ENCODE results near the gene TUFM.

Gene TUFM

DNA sequence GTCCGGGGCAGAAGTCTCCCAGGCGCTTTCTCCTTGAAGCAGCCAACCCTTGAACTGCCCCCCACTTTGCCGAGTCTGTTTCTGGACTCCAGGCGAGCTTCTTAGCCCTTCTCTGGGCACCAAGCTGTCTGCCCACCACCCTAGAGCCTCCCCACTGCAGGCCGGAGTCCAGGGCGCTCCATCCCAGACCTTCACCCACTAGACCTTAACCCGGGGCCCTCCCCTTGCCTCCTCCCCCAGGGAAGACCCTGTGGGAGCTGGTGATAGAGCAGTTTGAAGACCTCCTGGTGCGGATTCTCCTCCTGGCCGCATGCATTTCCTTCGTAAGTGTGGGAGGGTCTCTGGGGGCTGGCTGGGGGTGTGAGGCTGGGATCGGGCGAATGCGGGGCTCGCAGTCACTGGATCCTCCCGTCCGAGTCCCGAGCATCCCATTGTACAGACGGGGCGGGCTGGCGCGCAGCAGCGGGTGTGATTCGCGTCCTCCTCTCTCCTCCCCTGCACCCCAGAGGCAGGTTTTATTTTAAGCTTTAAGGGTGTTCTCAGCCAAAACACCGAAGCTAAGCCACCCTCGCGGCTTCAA, 33.2 kb upstream of the TUFM start:
- TF ChIP-seq ZFX (IDR thresholded peaks at IDR 0.05; ENCODE audit: borderline replicate concordance): no peak
- TF ChIP-seq, protein P1, sequence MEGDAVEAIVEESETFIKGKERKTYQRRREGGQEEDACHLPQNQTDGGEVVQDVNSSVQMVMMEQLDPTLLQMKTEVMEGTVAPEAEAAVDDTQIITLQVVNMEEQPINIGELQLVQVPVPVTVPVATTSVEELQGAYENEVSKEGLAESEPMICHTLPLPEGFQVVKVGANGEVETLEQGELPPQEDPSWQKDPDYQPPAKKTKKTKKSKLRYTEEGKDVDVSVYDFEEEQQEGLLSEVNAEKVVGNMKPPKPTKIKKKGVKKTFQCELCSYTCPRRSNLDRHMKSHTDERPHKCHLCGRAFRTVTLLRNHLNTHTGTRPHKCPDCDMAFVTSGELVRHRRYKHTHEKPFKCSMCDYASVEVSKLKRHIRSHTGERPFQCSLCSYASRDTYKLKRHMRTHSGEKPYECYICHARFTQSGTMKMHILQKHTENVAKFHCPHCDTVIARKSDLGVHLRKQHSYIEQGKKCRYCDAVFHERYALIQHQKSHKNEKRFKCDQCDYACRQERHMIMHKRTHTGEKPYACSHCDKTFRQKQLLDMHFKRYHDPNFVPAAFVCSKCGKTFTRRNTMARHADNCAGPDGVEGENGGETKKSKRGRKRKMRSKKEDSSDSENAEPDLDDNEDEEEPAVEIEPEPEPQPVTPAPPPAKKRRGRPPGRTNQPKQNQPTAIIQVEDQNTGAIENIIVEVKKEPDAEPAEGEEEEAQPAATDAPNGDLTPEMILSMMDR (IDR thresholded peaks at IDR 0.05): no peak
- peak overlapping the region; percentile 66 for H3K27ac ChIP-seq

DNA sequence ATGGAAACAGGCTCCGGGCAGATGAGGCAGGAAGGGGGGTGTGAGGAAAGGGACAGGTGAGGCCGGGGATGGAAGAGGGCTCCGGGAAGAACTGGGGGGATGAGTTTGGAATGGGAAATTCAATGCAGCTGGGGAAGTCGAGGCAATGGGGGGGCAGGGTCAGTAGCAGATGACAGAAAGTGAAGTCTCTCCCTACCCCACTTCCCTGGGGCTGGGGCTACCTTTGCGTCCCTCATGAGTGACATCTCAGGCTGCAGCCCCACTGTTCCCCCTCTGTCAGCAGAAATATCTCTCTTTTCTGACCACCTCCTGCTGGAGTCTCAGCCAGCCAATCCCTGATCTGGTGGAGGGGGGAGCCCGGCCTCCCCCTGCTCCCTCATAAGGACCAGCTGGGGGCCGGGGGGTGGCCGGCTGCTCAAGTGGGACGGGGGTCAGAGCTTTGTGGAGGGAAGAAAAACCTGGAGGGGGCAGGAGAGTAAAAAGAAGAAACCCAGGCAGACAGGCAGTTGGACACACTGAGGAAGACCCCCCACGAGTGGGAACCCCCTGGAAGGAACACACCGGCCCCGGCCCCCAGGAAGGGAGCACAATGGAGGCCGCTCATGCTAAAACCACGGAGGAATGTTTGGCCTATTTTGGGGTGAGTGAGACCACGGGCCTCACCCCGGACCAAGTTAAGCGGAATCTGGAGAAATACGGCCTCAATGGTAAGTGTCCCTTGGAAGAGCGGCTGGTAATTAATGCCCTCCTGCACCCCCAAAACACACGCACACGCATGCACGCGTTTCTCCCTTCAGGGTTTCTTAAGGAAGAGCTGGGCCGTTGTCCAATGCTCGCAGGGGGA, 32.2 kb upstream of the TUFM start, which contains the start of gene ATP2A1:
Gene ATP2A1 (plus strand): TSS at position 406 of the 844 bp plus-strand sequence. CDS start 184 bp downstream, at position 590.
- TF ChIP-seq, protein P1 (IDR thresholded peaks at IDR 0.05): no peak
- TF ChIP-seq ZFX (IDR thresholded peaks at IDR 0.05; ENCODE audit: borderline replicate concordance): no peak
- H3K27ac ChIP-seq: peak within 1 kb of the TSS; percentile 66

DNA sequence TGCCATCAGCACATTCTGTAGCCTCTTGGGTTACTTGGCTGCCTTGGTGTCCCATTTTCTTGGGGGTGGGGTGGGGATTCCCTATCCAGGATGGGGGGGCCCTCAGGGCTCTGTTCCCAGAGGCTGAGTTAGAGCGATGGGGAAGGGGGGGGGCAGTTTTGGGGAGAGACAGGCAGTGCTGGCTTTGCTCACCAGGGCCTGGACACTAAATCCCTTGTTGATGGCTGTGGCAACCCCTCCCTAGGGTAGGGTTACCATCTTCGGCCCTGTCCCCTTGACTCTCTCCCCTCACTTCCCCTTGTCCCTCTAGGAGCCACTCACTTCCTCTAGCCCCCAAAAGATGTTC, 31.5 kb upstream of the TUFM start:
- TF ChIP-seq, protein P1 (IDR thresholded peaks at IDR 0.05): no peak
- TF ChIP-seq ZFX (IDR thresholded peaks at IDR 0.05; ENCODE audit: borderline replicate concordance): no peak
- no peak overlapping the region for H3K27ac ChIP-seq

DNA sequence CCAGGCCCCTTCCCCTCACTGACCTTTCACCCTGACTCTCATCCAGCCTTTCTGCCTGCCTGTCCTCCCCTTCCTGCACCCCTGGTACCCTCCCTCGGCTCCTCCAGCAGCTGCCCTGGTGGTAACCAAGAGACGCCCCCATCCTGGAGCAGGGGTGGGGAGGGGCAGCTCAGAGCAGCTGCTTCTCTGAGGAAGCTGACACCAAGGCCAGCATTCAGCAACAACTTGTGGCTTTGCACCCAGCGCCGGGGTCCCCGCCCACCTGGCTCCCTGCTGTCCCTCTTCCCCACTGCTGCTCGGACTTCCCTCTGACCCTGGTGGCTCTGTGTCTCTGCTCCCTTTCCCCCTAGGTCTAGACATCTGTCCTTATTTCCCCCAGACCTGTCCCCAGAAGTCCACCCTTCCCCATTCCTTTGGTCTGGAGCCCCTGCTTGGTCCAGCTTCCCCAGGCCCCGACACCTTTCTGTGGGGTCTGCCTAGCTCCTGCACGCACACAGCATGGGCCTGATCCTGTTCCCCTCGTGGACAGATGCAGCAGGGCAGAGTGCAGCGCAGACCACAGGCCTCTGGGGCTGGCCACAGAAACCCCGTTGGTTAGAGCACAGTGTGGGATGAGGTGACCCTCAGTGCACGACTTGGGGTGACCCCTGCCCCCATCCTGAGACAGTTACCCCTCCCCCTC, 31.0 kb upstream of the TUFM start:
- TF ChIP-seq, protein P1 (IDR thresholded peaks at IDR 0.05): no peak
- TF ChIP-seq ZFX (IDR thresholded peaks at IDR 0.05; ENCODE audit: borderline replicate concordance): no peak
- peak overlapping the region; percentile 40; the same call in 1 of the 2 replicates for H3K27ac ChIP-seq

DNA sequence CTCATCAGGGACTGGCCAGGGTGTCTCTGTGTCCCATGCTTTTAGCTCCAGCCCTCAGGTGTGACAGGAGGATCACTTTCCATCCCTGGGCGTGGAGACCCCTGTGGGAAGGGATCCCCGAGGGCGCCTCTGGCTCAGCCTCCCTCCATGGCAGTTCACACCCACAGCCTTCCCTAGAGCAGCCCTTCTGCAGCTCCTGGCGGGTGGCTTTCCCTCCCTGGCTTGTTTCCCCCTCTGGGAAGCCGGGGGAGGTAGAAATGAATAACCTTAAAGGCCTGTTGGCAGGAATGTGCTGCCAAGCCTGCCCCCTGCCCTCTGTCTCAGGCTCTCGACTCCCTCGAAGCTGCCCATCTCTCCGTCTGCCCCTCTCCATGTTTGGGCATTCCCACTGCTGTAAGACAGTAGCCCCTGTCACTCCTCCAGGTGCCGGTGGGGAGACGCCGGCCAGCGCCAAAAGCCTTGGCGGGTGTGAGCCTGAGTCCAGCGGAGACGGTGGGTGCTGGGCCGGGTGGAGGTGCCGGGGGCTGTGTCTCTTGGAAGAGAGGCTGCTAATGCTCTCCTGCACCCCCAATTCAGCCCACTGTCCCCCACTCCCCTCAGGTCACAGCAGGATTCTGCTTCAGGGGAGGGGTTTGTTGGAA, 30.0 kb upstream of the TUFM start:
- no peak for TF ChIP-seq ZFX (IDR thresholded peaks at IDR 0.05; ENCODE audit: borderline replicate concordance)
- TF ChIP-seq, protein P1 (IDR thresholded peaks at IDR 0.05): no peak
- H3K27ac ChIP-seq: peak overlapping the region; percentile 40

DNA sequence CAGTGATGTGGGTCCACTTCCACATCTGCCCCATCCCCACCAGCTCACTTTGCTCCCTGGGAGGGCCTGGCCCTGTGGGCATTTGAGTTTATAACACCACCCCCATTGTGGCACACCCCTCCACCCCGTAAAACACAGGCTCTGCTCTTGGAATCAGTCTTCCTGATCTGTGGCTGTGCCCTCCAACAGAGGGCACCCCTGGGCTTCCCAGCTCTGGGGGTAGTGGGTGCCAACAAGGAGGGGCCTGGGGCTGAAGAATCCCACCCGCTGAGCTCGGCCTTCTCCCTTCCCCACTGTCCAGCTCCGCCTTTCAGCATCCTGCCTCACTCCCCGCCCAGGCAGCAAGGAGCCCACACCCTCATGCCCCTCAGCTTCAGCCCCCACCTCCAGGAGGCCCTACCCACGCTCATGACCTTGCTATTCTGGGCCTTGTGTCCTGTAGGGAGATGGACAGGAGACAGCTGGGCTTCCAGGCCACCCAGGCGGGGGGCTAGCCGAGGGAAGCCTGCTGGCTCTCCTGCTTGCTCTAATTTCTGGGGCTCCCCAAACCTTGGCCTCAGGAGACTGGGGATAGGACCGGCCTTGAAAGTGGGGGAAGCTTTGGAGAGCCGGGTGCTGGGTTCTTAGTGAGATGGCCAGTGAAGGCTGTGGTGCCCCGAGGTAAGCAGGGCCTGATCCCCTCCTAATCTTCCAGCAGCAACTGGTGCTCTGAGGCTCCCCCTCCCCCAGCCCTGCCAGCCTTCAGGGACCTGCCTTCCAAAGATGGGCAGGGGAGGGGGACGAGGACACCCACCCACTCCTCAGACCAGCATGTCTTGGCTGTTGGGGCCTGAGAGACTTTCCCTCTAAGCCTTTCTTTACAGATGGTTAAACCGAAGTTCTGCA, 29.2 kb upstream of the TUFM start:
- TF ChIP-seq, protein P1 (IDR thresholded peaks at IDR 0.05): no peak
- no peak for TF ChIP-seq ZFX (IDR thresholded peaks at IDR 0.05; ENCODE audit: borderline replicate concordance)
- peak overlapping the region; percentile 40 for H3K27ac ChIP-seq

Data from 22Rv1 (cell line).